Keratinocyte (primary cell): ENCODE results near the gene DENND1A. TPM values are rescaled to one million over a fixed set of nuclear protein-coding genes. Genes with fewer than 3 reads are reported as not detected.
"Not testable (repeated sequence)": the region's sequence is repeated elsewhere in the genome, so short reads cannot be mapped to it uniquely, and the experiment has no call there.

Source experiments
- DNase-seq: peaks from one replicate; pipeline ENCODE4 v3.0.0-alpha.2; 2011; ENCODE audit warnings: low read depth, missing footprints, low spot score
- FAIRE-seq: peaks from 2 replicates; lab custom pipeline; 2011; peaks lifted over from hg19 to GRCh38; lab: Jason Lieb, UNC
- H2AFZ ChIP-seq: 2 replicates; pipeline ENCODE4 v1.6.0; 2012; ENCODE audit warnings: low read length, control low read depth, inconsistent platforms; ENCODE audit not compliant: control insufficient read depth
- H3K27ac ChIP-seq: 2 replicates; pipeline ENCODE4 v1.5.1; 2011; ENCODE audit warnings: low read length; ENCODE audit not compliant: control insufficient read depth, insufficient read depth
- H3K27me3 ChIP-seq: 3 replicates; pipeline ENCODE4 v1.6.0; 2011; ENCODE audit warnings: low read length; ENCODE audit not compliant: control insufficient read depth, insufficient read depth; ENCODE audit errors: extremely low read depth
- H3K36me3 ChIP-seq, 2 experiments: 2 replicates in 1 of 2; 3 replicates in 1 of 2; pipeline ENCODE4 v1.5.1; 2011; ENCODE audit warnings: low read length in 2 of 2, mild to moderate bottlenecking in 1 of 2; ENCODE audit not compliant: control insufficient read depth in 2 of 2, insufficient read depth in 2 of 2; ENCODE audit errors: extremely low read depth in 1 of 2
- H3K4me1 ChIP-seq: 3 replicates; pipeline ENCODE4 v1.5.1; 2011; ENCODE audit warnings: low read length; ENCODE audit not compliant: control insufficient read depth, insufficient read depth; ENCODE audit errors: extremely low read depth
- H3K4me2 ChIP-seq: 3 replicates; pipeline ENCODE4 v1.6.0; 2011; ENCODE audit warnings: low read depth, low read length; ENCODE audit not compliant: control insufficient read depth, insufficient read depth; ENCODE audit errors: extremely low read depth
- H3K4me3 ChIP-seq, 3 experiments: fragments of 200-600 bp in 1 of 3; sonication (generic) in 1 of 3; 2 replicates in 2 of 3; 3 replicates in 1 of 3; pipeline ENCODE4 v1.5.1; 2011 to 2016; ENCODE audit warnings: low read length in 3 of 3, mild to moderate bottlenecking in 3 of 3, control low read depth in 2 of 3, inconsistent platforms in 1 of 3, low read depth in 1 of 3, mixed read lengths in 1 of 3, mixed run types in 1 of 3, moderate library complexity in 1 of 3; ENCODE audit not compliant: control insufficient read depth in 2 of 3, insufficient read depth in 2 of 3; ENCODE audit errors: extremely low read depth in 1 of 3
- H3K79me2 ChIP-seq: 2 replicates; pipeline ENCODE4 v1.6.0; 2012; ENCODE audit warnings: low read length; ENCODE audit not compliant: control insufficient read depth, insufficient read depth
- H3K9ac ChIP-seq: 3 replicates; pipeline ENCODE4 v1.6.0; 2011; ENCODE audit warnings: low read length; ENCODE audit not compliant: control insufficient read depth, insufficient read depth; ENCODE audit errors: extremely low read depth
- H3K9me1 ChIP-seq: 3 replicates; pipeline ENCODE4 v1.6.0; 2011; ENCODE audit warnings: low read length; ENCODE audit not compliant: control insufficient read depth, insufficient read depth; ENCODE audit errors: extremely low read depth
- H3K9me3 ChIP-seq: 2 replicates; pipeline ENCODE4 v1.5.1; 2012; ENCODE audit warnings: low read depth, low read length; ENCODE audit not compliant: control insufficient read depth
- H4K20me1 ChIP-seq: 3 replicates; pipeline ENCODE4 v1.6.0; 2011; ENCODE audit warnings: low read length; ENCODE audit not compliant: control insufficient read depth, insufficient read depth; ENCODE audit errors: extremely low read depth
- EZH2 ChIP-seq: IDR thresholded peaks from one replicate; pipeline ENCODE4 v1.6.1; 2012; ENCODE audit warnings: inconsistent platforms, mild to moderate bottlenecking, low read length, moderate library complexity
- dilution Hi-C: fragments of 300-500 bp; cut with MboI; formaldehyde crosslinking; loops from one replicate; pipeline ENCODE4 v1.7.0; 2020; ENCODE audit warnings: low sequenced_read_pairs; ENCODE audit not compliant: extremely low pct_ligation_motif_present
- polyA minus RNA-seq, 3 experiments: library from RNA; depleted of rRNA, polyadenylated mRNA; stranded (reverse); fragments of >200 nt; gene quantifications; 1 replicate in 1 of 3; 2 replicates in 1 of 3; 3 replicates in 1 of 3; pipeline ENCODE4 v1.2.3, GENCODE V29; 2011
- polyA plus RNA-seq, 5 experiments: library from polyadenylated mRNA; depleted of rRNA in 3 of 5; stranded (reverse) in 3 of 5; stranded (forward) in 1 of 5; unstranded in 1 of 5; fragments of >200 nt; gene quantifications; 1 replicate in 1 of 5; 2 replicates in 3 of 5; 3 replicates in 1 of 5; pipeline versions ENCODE4 v1.2.1 to v1.2.3, GENCODE V29; 2011 to 2012; ENCODE audit warnings: missing spikeins in 2 of 5, low read depth in 1 of 5, low replicate concordance in 1 of 5
- TF ChIP-seq, protein P1 (sequence below), 3 experiments: IDR thresholded peaks in 1 of 3; conservative IDR thresholded peaks in 1 of 3; optimal IDR thresholded peaks in 1 of 3; 2 replicates in 2 of 3; 3 replicates in 1 of 3; pipeline versions ENCODE3 to v1.5.1; 2011; ENCODE audit warnings: low read length in 3 of 3, mild to moderate bottlenecking in 3 of 3, moderate library complexity in 2 of 3, control low read depth in 1 of 3, inconsistent platforms in 1 of 3; ENCODE audit not compliant: insufficient read depth in 2 of 3; ENCODE audit errors: extremely low read depth in 1 of 3

DENND1A gene
- polyA plus RNA-seq (11.8 to 20.0 TPM (median 13.0 TPM) in 3 replicates), polyA minus RNA-seq (30.1 to 96.8 TPM (median 32.2 TPM) in 3 replicates)
- 7.8 TPM for polyA plus RNA-seq (2011; ENCODE audit: low read depth)
- 17.4 TPM in 2 replicates for polyA plus RNA-seq (2011; cell fraction: cytosol; rRNA removed)
- polyA plus RNA-seq (2011; cell fraction: nucleus; rRNA removed) = 17.2 and 23.9 TPM in 2 replicates
- 8.2 and 14.8 TPM in 2 replicates for polyA plus RNA-seq (2012; ENCODE audit: low replicate concordance)
- polyA minus RNA-seq (2011; cell fraction: cytosol; rRNA and poly(A)+ RNA removed) = 23.4 TPM
- polyA minus RNA-seq (2011; cell fraction: nucleus; rRNA and poly(A)+ RNA removed) = 19.6 and 28.0 TPM in 2 replicates

GRCh38 chr9:123929870-123930831 is at the start of gene DENND1A:
TSS of gene DENND1A (minus strand) at chr9:123930126. CDS start at chr9:123929905, 221 bp downstream.
- H3K27ac ChIP-seq = peak within 1 kb of the TSS; percentile 18
- peak within 1 kb of the TSS; percentile 68 to 76 (median 74) for H3K4me3 ChIP-seq
- H3K9me3 ChIP-seq = no peaks in the 10 kb centered on the region
- dilution Hi-C loops = no loop called here
- H3K36me3 ChIP-seq = no peaks in the 10 kb centered on the region
- peaks cover 5% of the 10 kb centered on the region for H3K27me3 ChIP-seq
- peak within 1 kb of the TSS; percentile 66 for H3K9ac ChIP-seq
- peak; percentile 4 for DNase-seq
- peak within 1 kb of the TSS; percentile 76 for H3K4me2 ChIP-seq
- peak within 1 kb of the TSS; percentile 38 for H2AFZ ChIP-seq
- peaks cover 4% of the 10 kb centered on the region for H4K20me1 ChIP-seq
- no peak for FAIRE-seq
- no peaks in the 10 kb centered on the region for H3K9me1 ChIP-seq
- H3K79me2 ChIP-seq = peaks cover 17% of the 10 kb centered on the region
- peaks cover 20% of the 10 kb centered on the region for H3K4me1 ChIP-seq
- TF ChIP-seq, protein P1, sequence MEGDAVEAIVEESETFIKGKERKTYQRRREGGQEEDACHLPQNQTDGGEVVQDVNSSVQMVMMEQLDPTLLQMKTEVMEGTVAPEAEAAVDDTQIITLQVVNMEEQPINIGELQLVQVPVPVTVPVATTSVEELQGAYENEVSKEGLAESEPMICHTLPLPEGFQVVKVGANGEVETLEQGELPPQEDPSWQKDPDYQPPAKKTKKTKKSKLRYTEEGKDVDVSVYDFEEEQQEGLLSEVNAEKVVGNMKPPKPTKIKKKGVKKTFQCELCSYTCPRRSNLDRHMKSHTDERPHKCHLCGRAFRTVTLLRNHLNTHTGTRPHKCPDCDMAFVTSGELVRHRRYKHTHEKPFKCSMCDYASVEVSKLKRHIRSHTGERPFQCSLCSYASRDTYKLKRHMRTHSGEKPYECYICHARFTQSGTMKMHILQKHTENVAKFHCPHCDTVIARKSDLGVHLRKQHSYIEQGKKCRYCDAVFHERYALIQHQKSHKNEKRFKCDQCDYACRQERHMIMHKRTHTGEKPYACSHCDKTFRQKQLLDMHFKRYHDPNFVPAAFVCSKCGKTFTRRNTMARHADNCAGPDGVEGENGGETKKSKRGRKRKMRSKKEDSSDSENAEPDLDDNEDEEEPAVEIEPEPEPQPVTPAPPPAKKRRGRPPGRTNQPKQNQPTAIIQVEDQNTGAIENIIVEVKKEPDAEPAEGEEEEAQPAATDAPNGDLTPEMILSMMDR (optimal IDR thresholded peaks at IDR 0.05 in 1 of 3, IDR thresholded peaks at IDR 0.05 in 1 of 3, conservative IDR thresholded peaks at IDR 0.05 in 1 of 3; ENCODE audit: extremely low read depth in 1 of 3, insufficient read depth in 2 of 3, low read length in 3 of 3) = no peak
- no peak for TF ChIP-seq EZH2

DNA sequence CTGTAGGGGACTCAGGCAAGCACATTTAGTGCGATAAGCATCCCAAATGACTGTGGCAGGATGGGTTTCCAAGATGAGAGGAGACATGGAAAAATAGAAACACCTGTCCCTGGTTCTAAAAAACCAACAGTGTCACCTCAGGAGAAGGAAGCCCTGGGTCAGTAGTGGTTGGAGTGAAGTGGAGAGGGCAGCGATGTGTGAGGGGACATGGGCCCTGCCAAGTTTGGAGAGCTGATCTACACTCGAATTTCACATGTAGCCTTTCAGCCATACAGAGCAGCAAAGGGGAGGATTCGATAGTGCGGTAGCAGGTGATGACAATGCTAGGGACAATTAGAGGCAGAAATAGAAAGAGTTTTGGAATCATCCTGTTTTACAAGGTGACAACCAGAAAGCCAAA is 49.1 kb upstream of the DENND1A start:
- Histone ChIP-seq H3K36me3 (no peaks in the 10 kb centered on the region), H3K9me1 (no peaks in the 10 kb centered on the region), H3K9ac (no peak overlapping the region), H3K4me1 (no peaks in the 10 kb centered on the region), H2AFZ (no peak overlapping the region), H3K9me3 (no peaks in the 10 kb centered on the region), H4K20me1 (no peaks in the 10 kb centered on the region), H3K27me3 (peaks cover 30% of the 10 kb centered on the region), H3K27ac (no peak overlapping the region), H3K4me2 (no peak overlapping the region), H3K4me3 (no peak overlapping the region), H3K79me2 (no peaks in the 10 kb centered on the region)
- DNase-seq = no peak
- TF ChIP-seq, protein P1 (optimal IDR thresholded peaks at IDR 0.05 in 1 of 3, IDR thresholded peaks at IDR 0.05 in 1 of 3, conservative IDR thresholded peaks at IDR 0.05 in 1 of 3; ENCODE audit: extremely low read depth in 1 of 3, insufficient read depth in 2 of 3, low read length in 3 of 3) = no peak
- TF ChIP-seq EZH2 = no peak
- FAIRE-seq = no peak
- dilution Hi-C loops = no loop called here

DNA sequence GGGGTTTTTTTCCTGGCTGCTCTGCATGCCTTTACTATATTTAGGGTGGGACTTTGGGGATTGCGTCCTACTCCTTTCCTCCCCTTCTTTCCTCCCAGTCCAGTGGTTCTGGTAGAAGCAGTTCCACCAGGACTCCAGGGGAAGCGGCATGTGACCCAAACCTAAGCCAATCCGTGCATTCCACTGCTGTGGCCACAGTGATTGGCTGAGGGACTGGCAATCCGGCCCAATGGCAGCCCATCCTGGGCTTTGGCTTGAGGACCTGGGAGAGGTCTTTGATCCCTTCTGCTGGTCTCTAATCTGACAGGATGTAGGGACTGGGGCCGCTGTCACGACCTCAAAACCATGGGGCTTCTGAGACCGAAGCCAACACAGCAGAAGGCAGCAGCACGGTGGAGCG is 46.7 kb upstream of the DENND1A start:
- H3K9me3 ChIP-seq, H2AFZ ChIP-seq, DNase-seq, H4K20me1 ChIP-seq, dilution Hi-C loops, H3K79me2 ChIP-seq, H3K9ac ChIP-seq, H3K27ac ChIP-seq, H3K4me3 ChIP-seq, H3K4me1 ChIP-seq, FAIRE-seq, H3K9me1 ChIP-seq, H3K36me3 ChIP-seq, H3K4me2 ChIP-seq: not testable (repeated sequence)
- H3K27me3 ChIP-seq = peaks cover 26% of the 10 kb centered on the region
